Upper lobe of right lung (tissue), 1 donor: ENCODE results near the gene CPLX3. TPM values are rescaled to one million over a fixed set of nuclear protein-coding genes. Genes with fewer than 3 reads are reported as not detected.

Experiments used
- ATAC-seq: fragments of 200-7000 bp; cut with Tn5 transposase; one replicate; pipeline ENCODE4 v1.9.1; 2020; ENCODE audit warnings: mild to moderate bottlenecking, moderate library complexity
- DNase-seq: peaks from one replicate; pipeline ENCODE4 v3.0.0-alpha.2; 2020
- H3K27ac ChIP-seq: fragments of 200-600 bp; one replicate; pipeline ENCODE4 v1.8.0; 2022
- H3K27me3 ChIP-seq: fragments of 200-600 bp; one replicate; pipeline ENCODE4 v1.8.0; 2022; ENCODE audit warnings: mild to moderate bottlenecking
- H3K36me3 ChIP-seq: fragments of 200-600 bp; one replicate; pipeline ENCODE4 v1.8.0; 2022
- H3K4me1 ChIP-seq: fragments of 200-600 bp; one replicate; pipeline ENCODE4 v1.8.0; 2022
- H3K4me3 ChIP-seq: fragments of 200-600 bp; one replicate; pipeline ENCODE4 v1.8.0; 2022; ENCODE audit warnings: mild to moderate bottlenecking
- H3K9me3 ChIP-seq: fragments of 200-600 bp; one replicate; pipeline ENCODE4 v1.8.0; 2022
- intact Hi-C: fragments of 100-400 bp; cut with DNase I; formaldehyde crosslinking; loops from one replicate; pipeline ENCODE4 v1.11.0; 2022
- total RNA-seq: library from RNA; stranded (reverse); fragmentation: NEBNext Ultra II Directional; extraction: Animal tissue kit (Norgen Biotek cat#: 25700); gene quantifications from one replicate; pipeline ENCODE4 v1.2.1, GENCODE V29; 2021
- TF ChIP-seq, protein P1 (sequence below): fragments of 200-600 bp; IDR thresholded peaks from one replicate; pipeline ENCODE4 v1.8.0; 2022; ENCODE audit warnings: antibody characterized with exemption
- donor health status: DM: no; HTN: yes; CAD: no; lungs with severe emphysema.

Gene CPLX3
- total RNA-seq, 1 donor from 2014 or later = not detected

DNA sequence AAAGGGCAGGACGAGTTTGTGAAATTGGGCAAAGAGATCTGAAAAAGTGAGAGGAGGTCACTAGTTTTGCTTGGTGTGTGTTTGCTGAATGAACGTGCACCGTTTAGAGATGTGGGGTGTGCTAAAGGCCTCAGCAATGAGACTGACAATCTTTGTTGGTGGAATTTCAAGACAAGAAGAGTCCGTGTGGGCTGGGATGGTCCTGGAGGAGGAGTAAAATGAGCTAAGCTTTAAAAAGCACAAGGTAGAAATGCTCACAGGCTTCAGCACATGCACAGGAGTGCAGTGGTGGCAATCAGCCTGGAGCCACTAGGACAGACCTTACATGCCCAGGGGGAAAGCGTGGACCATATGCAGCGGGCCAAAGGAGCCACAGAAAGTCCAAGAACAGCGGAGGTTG is 1.5 kb upstream of the CPLX3 start:
- Histone ChIP-seq H3K36me3 (no peaks in the 10 kb centered on the region), H3K9me3 (no peaks in the 10 kb centered on the region), H3K27ac (no peak overlapping the region), H3K4me1 (no peaks in the 10 kb centered on the region), H3K27me3 (peaks cover 25% of the 10 kb centered on the region), H3K4me3 (no peak overlapping the region)
- TF ChIP-seq, protein P1, sequence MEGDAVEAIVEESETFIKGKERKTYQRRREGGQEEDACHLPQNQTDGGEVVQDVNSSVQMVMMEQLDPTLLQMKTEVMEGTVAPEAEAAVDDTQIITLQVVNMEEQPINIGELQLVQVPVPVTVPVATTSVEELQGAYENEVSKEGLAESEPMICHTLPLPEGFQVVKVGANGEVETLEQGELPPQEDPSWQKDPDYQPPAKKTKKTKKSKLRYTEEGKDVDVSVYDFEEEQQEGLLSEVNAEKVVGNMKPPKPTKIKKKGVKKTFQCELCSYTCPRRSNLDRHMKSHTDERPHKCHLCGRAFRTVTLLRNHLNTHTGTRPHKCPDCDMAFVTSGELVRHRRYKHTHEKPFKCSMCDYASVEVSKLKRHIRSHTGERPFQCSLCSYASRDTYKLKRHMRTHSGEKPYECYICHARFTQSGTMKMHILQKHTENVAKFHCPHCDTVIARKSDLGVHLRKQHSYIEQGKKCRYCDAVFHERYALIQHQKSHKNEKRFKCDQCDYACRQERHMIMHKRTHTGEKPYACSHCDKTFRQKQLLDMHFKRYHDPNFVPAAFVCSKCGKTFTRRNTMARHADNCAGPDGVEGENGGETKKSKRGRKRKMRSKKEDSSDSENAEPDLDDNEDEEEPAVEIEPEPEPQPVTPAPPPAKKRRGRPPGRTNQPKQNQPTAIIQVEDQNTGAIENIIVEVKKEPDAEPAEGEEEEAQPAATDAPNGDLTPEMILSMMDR = no peak
- DNase-seq (no peak), ATAC-seq (no peak)
- intact Hi-C loops = no loop called here

DNA sequence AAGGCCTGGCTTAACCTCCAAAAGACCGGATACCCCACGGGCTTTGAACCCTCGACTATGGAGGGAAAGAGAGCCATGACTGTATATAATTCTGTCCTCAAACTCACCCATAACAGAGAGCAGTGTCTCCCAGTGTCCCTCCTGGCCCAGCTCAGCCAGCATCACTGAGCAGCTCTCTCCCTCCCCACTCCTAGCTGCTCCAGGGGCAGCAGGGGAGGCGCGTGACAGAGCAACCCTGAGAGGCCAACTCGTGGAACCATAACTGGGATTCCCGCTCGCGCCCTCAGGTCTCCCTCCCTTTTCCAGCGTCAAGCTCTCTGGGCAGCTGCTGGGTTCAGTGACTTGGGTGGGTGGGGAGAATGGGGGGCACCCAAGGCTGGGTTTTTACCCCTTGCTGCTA is 561 bp upstream of the CPLX3 start:
- Histone ChIP-seq H3K27me3 (peaks cover 25% of the 10 kb centered on the region), H3K36me3 (no peaks in the 10 kb centered on the region), H3K4me1 (no peaks in the 10 kb centered on the region), H3K9me3 (no peaks in the 10 kb centered on the region), H3K27ac (no peak overlapping the region), H3K4me3 (no peak overlapping the region)
- TF ChIP-seq, protein P1 = no peak
- no peak for DNase-seq
- no peak for ATAC-seq
- intact Hi-C loops = no loop called here

DNA sequence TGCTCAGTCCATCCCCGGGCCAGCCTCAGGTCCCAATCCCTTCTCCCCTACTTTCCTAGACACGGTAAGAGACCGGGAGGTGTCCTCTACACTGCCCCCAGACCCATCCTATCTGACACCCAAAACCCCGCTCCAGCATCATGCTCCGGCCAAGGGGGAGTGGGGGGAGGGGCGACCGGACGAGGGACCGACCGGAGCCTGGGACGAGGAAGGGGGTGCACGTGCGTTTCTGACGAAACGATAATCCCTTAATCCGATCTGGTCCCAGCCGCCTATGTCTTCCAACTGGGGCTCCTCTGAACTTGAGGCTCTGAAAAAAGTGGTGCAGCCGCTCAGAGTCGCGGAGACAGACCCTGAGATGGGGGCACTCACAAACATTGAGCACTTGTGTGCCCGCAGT is 494 bp downstream of the CPLX3 start:
- no peak for DNase-seq
- no peak for ATAC-seq
- Histone ChIP-seq H3K9me3 (no peaks in the 10 kb centered on the region), H3K27me3 (peaks cover 25% of the 10 kb centered on the region), H3K36me3 (no peaks in the 10 kb centered on the region), H3K27ac (no peak overlapping the region), H3K4me1 (no peaks in the 10 kb centered on the region), H3K4me3 (no peak overlapping the region)
- TF ChIP-seq, protein P1 = no peak
- intact Hi-C loops = no loop called here

- H3K27me3 ChIP-seq = peaks cover 25% of the 10 kb centered on the region
- no peak for ATAC-seq
Observed at GRCh38 chr15:74827614-74828013, 1.2 kb downstream of the CPLX3 start.

GRCh38 chr15:74828835-74829234 is 2.4 kb downstream of the CPLX3 start:
- Histone ChIP-seq H3K4me3 (no peak overlapping the region), H3K9me3 (no peaks in the 10 kb centered on the region), H3K27ac (no peak overlapping the region), H3K27me3 (peaks cover 25% of the 10 kb centered on the region), H3K36me3 (no peaks in the 10 kb centered on the region), H3K4me1 (no peaks in the 10 kb centered on the region)
- TF ChIP-seq, protein P1 = no peak
- DNase-seq = no peak
- intact Hi-C loops = no loop called here
- no peak for ATAC-seq

More at GRCh38 chr15:74827614-74828013, 1.2 kb downstream of the CPLX3 start:
- Histone ChIP-seq H3K36me3 (no peaks in the 10 kb centered on the region), H3K27ac (no peak overlapping the region), H3K4me1 (no peaks in the 10 kb centered on the region), H3K4me3 (no peak overlapping the region), H3K9me3 (no peaks in the 10 kb centered on the region)
- intact Hi-C loops = no loop called here
- TF ChIP-seq, protein P1 = no peak
- DNase-seq = no peak

DNA sequence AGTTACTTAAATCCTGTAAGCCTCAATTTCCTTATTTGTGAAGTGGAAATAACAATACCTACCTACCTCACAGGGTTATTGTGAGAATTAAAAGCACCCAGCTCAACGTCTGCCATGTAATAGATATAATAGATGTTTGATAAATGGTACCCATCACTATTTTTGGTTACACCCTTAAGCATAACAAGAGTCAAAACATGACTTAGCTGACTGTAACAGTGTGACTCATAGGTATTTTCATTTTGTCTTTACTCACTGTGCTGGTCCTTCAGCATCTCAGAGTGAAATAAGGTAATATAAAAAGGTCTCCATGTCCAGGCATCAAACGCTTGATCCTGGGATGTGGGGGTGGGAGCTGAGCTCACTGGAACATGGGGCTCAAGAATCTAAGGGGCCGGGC is 3.1 kb downstream of the CPLX3 start:
- intact Hi-C loops = no loop called here
- H3K27me3 ChIP-seq = peaks cover 25% of the 10 kb centered on the region
- no peaks in the 10 kb centered on the region for H3K9me3 ChIP-seq
- H3K36me3 ChIP-seq = no peaks in the 10 kb centered on the region
- H3K4me1 ChIP-seq = no peaks in the 10 kb centered on the region
- no peak for ATAC-seq
- H3K4me3 ChIP-seq = no peak overlapping the region
- no peak for DNase-seq
- H3K27ac ChIP-seq = no peak overlapping the region
- TF ChIP-seq, protein P1 = no peak
